ENCODE results near the gene KNTC1.

DNA sequence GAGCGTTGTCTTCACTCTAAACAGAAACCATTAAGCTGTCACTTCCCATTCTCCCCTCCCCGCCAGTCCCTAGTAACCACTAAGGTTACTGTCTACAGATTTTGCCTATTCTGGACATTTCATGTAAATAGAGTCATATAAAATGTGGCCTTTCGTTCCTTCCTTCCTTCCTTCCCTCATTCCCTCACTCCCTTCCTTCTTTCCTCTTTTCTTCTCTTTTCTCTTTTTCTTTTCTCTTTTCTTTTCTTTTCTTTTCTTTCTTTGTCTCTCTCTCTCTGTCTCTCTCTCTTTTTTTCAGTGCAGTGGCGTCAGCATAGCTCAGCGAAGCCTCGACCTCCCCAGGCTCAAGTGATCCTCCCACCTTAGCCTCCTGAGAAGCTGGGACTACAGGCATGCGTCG lies 138.3 kb downstream of the KNTC1 start:
- TF ChIP-seq, protein P1, sequence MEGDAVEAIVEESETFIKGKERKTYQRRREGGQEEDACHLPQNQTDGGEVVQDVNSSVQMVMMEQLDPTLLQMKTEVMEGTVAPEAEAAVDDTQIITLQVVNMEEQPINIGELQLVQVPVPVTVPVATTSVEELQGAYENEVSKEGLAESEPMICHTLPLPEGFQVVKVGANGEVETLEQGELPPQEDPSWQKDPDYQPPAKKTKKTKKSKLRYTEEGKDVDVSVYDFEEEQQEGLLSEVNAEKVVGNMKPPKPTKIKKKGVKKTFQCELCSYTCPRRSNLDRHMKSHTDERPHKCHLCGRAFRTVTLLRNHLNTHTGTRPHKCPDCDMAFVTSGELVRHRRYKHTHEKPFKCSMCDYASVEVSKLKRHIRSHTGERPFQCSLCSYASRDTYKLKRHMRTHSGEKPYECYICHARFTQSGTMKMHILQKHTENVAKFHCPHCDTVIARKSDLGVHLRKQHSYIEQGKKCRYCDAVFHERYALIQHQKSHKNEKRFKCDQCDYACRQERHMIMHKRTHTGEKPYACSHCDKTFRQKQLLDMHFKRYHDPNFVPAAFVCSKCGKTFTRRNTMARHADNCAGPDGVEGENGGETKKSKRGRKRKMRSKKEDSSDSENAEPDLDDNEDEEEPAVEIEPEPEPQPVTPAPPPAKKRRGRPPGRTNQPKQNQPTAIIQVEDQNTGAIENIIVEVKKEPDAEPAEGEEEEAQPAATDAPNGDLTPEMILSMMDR (IDR thresholded peaks at IDR 0.05) = no peak
- TF ChIP-seq POLR2AphosphoS5 (IDR thresholded peaks at IDR 0.05) (no peak), POLR2A (IDR thresholded peaks at IDR 0.05) (no peak)
